Measurements from ENCODE around the gene AGT.

Gene AGT

GRCh38 chr1:230713915-230714764, at the start of gene AGT:
TSS of gene AGT (minus strand) at chr1:230714122. CDS start at chr1:230710823, 3,299 bp downstream.
- DNase-seq (ENCODE audit: low spot score in 2 of 2) = no peak
- Histone ChIP-seq H3K9me3 (no peaks in the 10 kb centered on the region), H3K4me3 (no peak within 1 kb of the TSS), H3K36me3 (replicated peaks) (no peaks in the 10 kb centered on the region), H3K4me1 (no peaks in the 10 kb centered on the region), H3K27me3 (ENCODE audit: low read depth) (no peaks in the 10 kb centered on the region)
- in situ Hi-C loops (cut with MboI; ENCODE audit: low sequenced_read_pairs) = no loop called here

GRCh38 chr1:230761443-230762167, 47.7 kb upstream of the AGT start:
- in situ Hi-C loops (cut with MboI; ENCODE audit: low sequenced_read_pairs) = no loop called here
- no peaks in the 10 kb centered on the region for H3K27me3 ChIP-seq (ENCODE audit: low read depth)
- no peaks in the 10 kb centered on the region for H3K36me3 ChIP-seq (replicated peaks)

GRCh38 chr1:230760360-230760827, 46.5 kb upstream of the AGT start:
- Histone ChIP-seq H3K4me1 (no peaks in the 10 kb centered on the region), H3K9me3 (no peaks in the 10 kb centered on the region), H3K4me3 (no peak overlapping the region), H3K27me3 (ENCODE audit: low read depth) (no peaks in the 10 kb centered on the region), H3K36me3 (replicated peaks) (no peaks in the 10 kb centered on the region)
- DNase-seq (ENCODE audit: low spot score in 2 of 2) = no peak
- in situ Hi-C loops (cut with MboI; ENCODE audit: low sequenced_read_pairs) = no loop called here

More at GRCh38 chr1:230761443-230762167, 47.7 kb upstream of the AGT start:
- Histone ChIP-seq H3K9me3 (no peaks in the 10 kb centered on the region), H3K4me3 (no peak overlapping the region), H3K4me1 (no peaks in the 10 kb centered on the region)
- no peak for DNase-seq (ENCODE audit: low spot score in 2 of 2)

- H3K27me3 ChIP-seq (ENCODE audit: low read depth) = no peaks in the 10 kb centered on the region
Measured at GRCh38 chr1:230759369-230760065, 45.6 kb upstream of the AGT start.

GRCh38 chr1:230758709-230759368, 44.9 kb upstream of the AGT start:
- Histone ChIP-seq H3K36me3 (replicated peaks) (no peaks in the 10 kb centered on the region), H3K4me1 (no peaks in the 10 kb centered on the region), H3K9me3 (no peaks in the 10 kb centered on the region), H3K27me3 (ENCODE audit: low read depth) (no peaks in the 10 kb centered on the region), H3K4me3 (no peak overlapping the region)
- no peak for DNase-seq (ENCODE audit: low spot score in 2 of 2)
- in situ Hi-C loops (cut with MboI; ENCODE audit: low sequenced_read_pairs) = no loop called here

More at GRCh38 chr1:230759369-230760065, 45.6 kb upstream of the AGT start:
- no peak for DNase-seq (ENCODE audit: low spot score in 2 of 2)
- no peaks in the 10 kb centered on the region for H3K9me3 ChIP-seq
- no peaks in the 10 kb centered on the region for H3K36me3 ChIP-seq (replicated peaks)
- H3K4me1 ChIP-seq = no peaks in the 10 kb centered on the region
- no peak overlapping the region for H3K4me3 ChIP-seq
- in situ Hi-C loops (cut with MboI; ENCODE audit: low sequenced_read_pairs) = no loop called here

- no peaks in the 10 kb centered on the region for H3K27me3 ChIP-seq (ENCODE audit: low read depth)
- in situ Hi-C loops (cut with MboI; ENCODE audit: low sequenced_read_pairs) = no loop called here
- H3K9me3 ChIP-seq = no peaks in the 10 kb centered on the region
- no peak overlapping the region for H3K4me3 ChIP-seq
- H3K4me1 ChIP-seq = peaks cover 5% of the 10 kb centered on the region
- DNase-seq (ENCODE audit: low spot score in 2 of 2) = no peak
- H3K36me3 ChIP-seq (replicated peaks) = no peaks in the 10 kb centered on the region
Measured at GRCh38 chr1:230757856-230758708, 44.2 kb upstream of the AGT start.

GRCh38 chr1:230754796-230755195, 40.9 kb upstream of the AGT start:
- Histone ChIP-seq H3K27me3 (ENCODE audit: low read depth) (no peaks in the 10 kb centered on the region), H3K36me3 (replicated peaks) (no peaks in the 10 kb centered on the region), H3K4me1 (peaks cover 6% of the 10 kb centered on the region), H3K4me3 (no peak overlapping the region), H3K9me3 (no peaks in the 10 kb centered on the region)
- in situ Hi-C loops (cut with MboI; ENCODE audit: low sequenced_read_pairs) = no loop called here
- DNase-seq (ENCODE audit: low spot score in 2 of 2) = no peak

GRCh38 chr1:230753586-230754251, 39.8 kb upstream of the AGT start:
- H3K9me3 ChIP-seq = no peaks in the 10 kb centered on the region
- peaks cover 6% of the 10 kb centered on the region for H3K4me1 ChIP-seq
- H3K4me3 ChIP-seq = peak overlapping the region; percentile 9; the same call in 1 of the 2 replicates
- peak; percentile 73 to 82 for DNase-seq (ENCODE audit: low spot score in 2 of 2)
- H3K27me3 ChIP-seq (ENCODE audit: low read depth) = no peaks in the 10 kb centered on the region
- H3K36me3 ChIP-seq (replicated peaks) = no peaks in the 10 kb centered on the region
- in situ Hi-C loops (cut with MboI; ENCODE audit: low sequenced_read_pairs) = no loop called here

- DNase-seq (ENCODE audit: low spot score in 2 of 2) = no peak
- no peaks in the 10 kb centered on the region for H3K9me3 ChIP-seq
- no peak overlapping the region for H3K4me3 ChIP-seq
- peaks cover 6% of the 10 kb centered on the region for H3K4me1 ChIP-seq
- no peaks in the 10 kb centered on the region for H3K27me3 ChIP-seq (ENCODE audit: low read depth)
- in situ Hi-C loops (cut with MboI; ENCODE audit: low sequenced_read_pairs) = no loop called here
- H3K36me3 ChIP-seq (replicated peaks) = no peaks in the 10 kb centered on the region
Measured at GRCh38 chr1:230753191-230753585, 39.3 kb upstream of the AGT start.

GRCh38 chr1:230752407-230752806, 38.5 kb upstream of the AGT start:
- Histone ChIP-seq H3K27me3 (ENCODE audit: low read depth) (no peaks in the 10 kb centered on the region), H3K4me3 (no peak overlapping the region), H3K9me3 (no peaks in the 10 kb centered on the region), H3K36me3 (replicated peaks) (no peaks in the 10 kb centered on the region), H3K4me1 (peaks cover 6% of the 10 kb centered on the region)
- no peak for DNase-seq (ENCODE audit: low spot score in 2 of 2)
- in situ Hi-C loops (cut with MboI; ENCODE audit: low sequenced_read_pairs) = no loop called here

GRCh38 chr1:230750986-230751625, 37.2 kb upstream of the AGT start:
- Histone ChIP-seq H3K27me3 (ENCODE audit: low read depth) (no peaks in the 10 kb centered on the region), H3K9me3 (no peaks in the 10 kb centered on the region), H3K36me3 (replicated peaks) (no peaks in the 10 kb centered on the region), H3K4me3 (no peak overlapping the region), H3K4me1 (peaks cover 6% of the 10 kb centered on the region)
- no peak for DNase-seq (ENCODE audit: low spot score in 2 of 2)
- in situ Hi-C loops (cut with MboI; ENCODE audit: low sequenced_read_pairs) = no loop called here

- in situ Hi-C loops (cut with MboI; ENCODE audit: low sequenced_read_pairs) = no loop called here
- Histone ChIP-seq H3K9me3 (no peaks in the 10 kb centered on the region), H3K4me1 (peaks cover 6% of the 10 kb centered on the region), H3K36me3 (replicated peaks) (no peaks in the 10 kb centered on the region), H3K27me3 (ENCODE audit: low read depth) (no peaks in the 10 kb centered on the region), H3K4me3 (no peak overlapping the region)
- DNase-seq (ENCODE audit: low spot score in 2 of 2) = no peak
Measured at GRCh38 chr1:230750576-230750975, 36.7 kb upstream of the AGT start.
